IMR-90 (cell line): ENCODE data around the gene CFDP1. TPM values are rescaled to one million over a fixed set of nuclear protein-coding genes. Genes with fewer than 3 reads are reported as not detected.
A peak's percentile ranks its signal among the peaks of the same experiment; 100 is the strongest.

ENCODE experiments used
- ATAC-seq: fragments of 200-7000 bp; cut with Tn5 transposase; 2 replicates; pipeline ENCODE4 v1.9.1; 2020; ENCODE audit warnings: low read depth, mild to moderate bottlenecking, moderate library complexity
- BruUV-seq: library from RNA; stranded (reverse); fragments of 400-500 nt; replicated peaks from 2 replicates; lab custom pipeline; 2021; lab: Mats Ljungman, UMichigan
- CTCF ChIA-PET: fragments of 300-600 bp; formaldehyde crosslinking; extraction: SDS; loops from one replicate; lab custom pipeline; 2021; ENCODE audit warnings: antibody characterized with exemption; lab: Yijun Ruan, JAX
- POLR2A ChIA-PET: fragments of 300-600 bp; sonication (Branson Sonifier 250); formaldehyde crosslinking; loops from one replicate; lab custom pipeline; 2022; ENCODE audit warnings: antibody characterized with exemption; ENCODE audit not compliant: unreplicated experiment; lab: Charles Lee
- DNase-seq: peaks from one replicate; pipeline ENCODE4 v3.0.0; 2013
- H2AFZ ChIP-seq: replicated peaks from 2 replicates; pipeline ENCODE3; 2013; ENCODE audit warnings: low read length, mild to moderate bottlenecking; ENCODE audit not compliant: poor library complexity
- H2AK5ac ChIP-seq: 2 replicates; pipeline ENCODE4 v1.6.1; 2013; ENCODE audit warnings: low read depth, low read length, inconsistent platforms
- H2AK9ac ChIP-seq: replicated peaks from 2 replicates; pipeline ENCODE3; 2013; ENCODE audit warnings: mild to moderate bottlenecking, low read depth, low read length, moderate library complexity; ENCODE audit not compliant: poor library complexity
- H2BK120ac ChIP-seq: 2 replicates; pipeline ENCODE4 v1.6.1; 2013; ENCODE audit warnings: low read depth, low read length, inconsistent platforms
- H2BK15ac ChIP-seq: 3 replicates; pipeline ENCODE4 v1.6.1; 2013; ENCODE audit warnings: low read depth, low read length, inconsistent platforms
- H2BK20ac ChIP-seq: 2 replicates; pipeline ENCODE4 v1.6.1; 2013; ENCODE audit warnings: low read depth, mild to moderate bottlenecking, inconsistent platforms, low read length, moderate library complexity
- H2BK5ac ChIP-seq: 2 replicates; pipeline ENCODE4 v1.6.1; 2013; ENCODE audit warnings: mild to moderate bottlenecking, low read depth, low read length, inconsistent platforms; ENCODE audit not compliant: poor library complexity, severe bottlenecking
- H3K14ac ChIP-seq: replicated peaks from 2 replicates; pipeline ENCODE4 v1.6.1; 2013; ENCODE audit warnings: low read depth, low read length, inconsistent platforms
- H3K18ac ChIP-seq: 2 replicates; pipeline ENCODE4 v1.6.1; 2013; ENCODE audit warnings: low read depth, low read length, control low read depth
- H3K23ac ChIP-seq: 2 replicates; pipeline ENCODE4 v1.6.1; 2013; ENCODE audit warnings: low read depth, low read length, inconsistent platforms
- H3K27ac ChIP-seq: 2 replicates; pipeline ENCODE4 v1.5.1; 2013; ENCODE audit warnings: mild to moderate bottlenecking, control low read depth, low read length; ENCODE audit not compliant: insufficient read depth
- H3K27me3 ChIP-seq: 2 replicates; pipeline ENCODE4 v1.6.1; 2013; ENCODE audit warnings: low read length; ENCODE audit not compliant: control insufficient read depth, insufficient read depth
- H3K36me3 ChIP-seq: 2 replicates; pipeline ENCODE4 v1.6.1; 2013; ENCODE audit warnings: low read length, mixed read lengths; ENCODE audit not compliant: control insufficient read depth, insufficient read depth
- H3K4ac ChIP-seq: 2 replicates; pipeline ENCODE4 v1.6.1; 2013; ENCODE audit warnings: low read depth, low read length, inconsistent platforms
- H3K4me1 ChIP-seq: 2 replicates; pipeline ENCODE4 v1.6.1; 2013; ENCODE audit warnings: low read length, mixed read lengths; ENCODE audit not compliant: control insufficient read depth, insufficient read depth
- H3K4me2 ChIP-seq: 2 replicates; pipeline ENCODE4 v1.6.1; 2013; ENCODE audit warnings: low read depth, mild to moderate bottlenecking, control low read depth, low read length, moderate library complexity
- H3K4me3 ChIP-seq: 2 replicates; pipeline ENCODE4 v1.5.1; 2013; ENCODE audit warnings: low read depth, mild to moderate bottlenecking, control low read depth, low read length, moderate library complexity; ENCODE audit not compliant: insufficient read depth
- H3K56ac ChIP-seq: 2 replicates; pipeline ENCODE4 v1.6.1; 2013; ENCODE audit warnings: low read length, inconsistent platforms; ENCODE audit not compliant: insufficient read depth; ENCODE audit errors: extremely low read depth
- H3K79me1 ChIP-seq, 2 experiments: 2 replicates each; pipeline ENCODE4 v1.6.1; 2013; ENCODE audit warnings: low read length in 2 of 2, inconsistent platforms in 1 of 2, low read depth in 1 of 2
- H3K9ac ChIP-seq: 2 replicates; pipeline ENCODE4 v1.6.1; 2013; ENCODE audit warnings: low read depth, low read length, control low read depth
- H3K9me1 ChIP-seq: 2 replicates; pipeline ENCODE4 v1.6.1; 2013; ENCODE audit warnings: low read length, inconsistent platforms; ENCODE audit not compliant: insufficient read depth
- H3K9me3 ChIP-seq: 2 replicates; pipeline ENCODE4 v1.6.1; 2013; ENCODE audit warnings: low read length; ENCODE audit not compliant: control insufficient read depth, insufficient read depth
- H4K20me1 ChIP-seq: 2 replicates; pipeline ENCODE4 v1.6.1; 2013; ENCODE audit warnings: low read length, inconsistent platforms; ENCODE audit not compliant: insufficient read depth
- H4K5ac ChIP-seq: 2 replicates; pipeline ENCODE4 v1.6.1; 2013; ENCODE audit warnings: mild to moderate bottlenecking, low read depth, low read length, control low read depth
- H4K8ac ChIP-seq, 2 experiments: 2 replicates each; pipeline ENCODE4 v1.6.1; 2013; ENCODE audit warnings: low read depth in 2 of 2, low read length in 2 of 2, control low read depth in 1 of 2, inconsistent platforms in 1 of 2
- H4K91ac ChIP-seq: 2 replicates; pipeline ENCODE4 v1.6.1; 2013; ENCODE audit warnings: low read depth, low read length, inconsistent platforms; ENCODE audit not compliant: insufficient read depth
- BHLHE40 ChIP-seq: fragments of 150-350 bp; IDR thresholded peaks from 2 replicates; pipeline ENCODE4 v1.6.1; 2016; ENCODE audit warnings: mild to moderate bottlenecking, low read depth, low read length
- CEBPB ChIP-seq: IDR thresholded peaks from 2 replicates; pipeline ENCODE4 v1.6.1; 2012; ENCODE audit warnings: low read depth, low read length, improper control_type of control experiment
- CHD1 ChIP-seq: IDR thresholded peaks from 2 replicates; pipeline ENCODE4 v1.6.1; 2012; ENCODE audit warnings: low read depth, low read length, improper control_type of control experiment
- CTCF ChIP-seq: conservative IDR thresholded peaks from 2 replicates; pipeline ENCODE4 v1.5.1; 2012; ENCODE audit warnings: mild to moderate bottlenecking, low read depth, low read length, improper control_type of control experiment
- FOS ChIP-seq: fragments of 150-350 bp; IDR thresholded peaks from 2 replicates; pipeline ENCODE4 v1.6.1; 2016; ENCODE audit warnings: low read depth, low read length
- MAFK ChIP-seq: IDR thresholded peaks from 2 replicates; pipeline ENCODE4 v1.6.1; 2012; ENCODE audit warnings: low read depth, low read length, improper control_type of control experiment
- MAZ ChIP-seq: IDR thresholded peaks from 2 replicates; pipeline ENCODE4 v1.6.1; 2012; ENCODE audit warnings: low read depth, mild to moderate bottlenecking, low read length, improper control_type of control experiment, moderate library complexity, borderline replicate concordance
- MXI1 ChIP-seq: IDR thresholded peaks from 2 replicates; pipeline ENCODE4 v1.6.1; 2012; ENCODE audit warnings: low read depth, mild to moderate bottlenecking, low read length, moderate library complexity, borderline replicate concordance
- NFE2L2 ChIP-seq: fragments of 150-350 bp; IDR thresholded peaks from 2 replicates; pipeline ENCODE4 v1.6.1; 2016; ENCODE audit warnings: low read depth, mild to moderate bottlenecking, low read length
- POLR2A ChIP-seq: IDR thresholded peaks from 2 replicates; pipeline ENCODE4 v1.6.1; 2012; ENCODE audit warnings: mild to moderate bottlenecking, low read depth, low read length
- RCOR1 ChIP-seq: IDR thresholded peaks from 2 replicates; pipeline ENCODE4 v1.6.1; 2012; ENCODE audit warnings: mild to moderate bottlenecking, low read length, improper control_type of control experiment; ENCODE audit not compliant: insufficient replicate concordance
- RFX5 ChIP-seq: IDR thresholded peaks from 2 replicates; pipeline ENCODE4 v1.8.0; 2012; ENCODE audit warnings: low read depth, mild to moderate bottlenecking, low read length, moderate library complexity
- SMC3 ChIP-seq: fragments of 150-350 bp; IDR thresholded peaks from 2 replicates; pipeline ENCODE4 v1.6.1; 2016; ENCODE audit warnings: low read depth, mild to moderate bottlenecking, antibody characterized with exemption, low read length, moderate library complexity
- USF2 ChIP-seq: fragments of 150-350 bp; IDR thresholded peaks from 2 replicates; pipeline ENCODE4 v1.6.1; 2017; ENCODE audit warnings: mild to moderate bottlenecking, antibody characterized with exemption, low read length, low read depth
- WGBS, 2 experiments: methylation state at CpG; one replicate each; pipeline versions ENCODE4 v1.1.5 to v1.1.7; 2013; ENCODE audit warnings: missing lambda C conversion rate in 2 of 2; ENCODE audit not compliant: insufficient read length in 1 of 2; ENCODE audit errors: extremely low coverage in 2 of 2; 5-methylcytosine and 5-hydroxymethylcytosine counted together
- dilution Hi-C: fragments of 300-500 bp; cut with HindIII; formaldehyde crosslinking; loops from one replicate; pipeline ENCODE4 v1.14.3; 2018; ENCODE audit warnings: low sequenced_read_pairs; ENCODE audit not compliant: unreplicated experiment
- in situ Hi-C: fragments of 300-500 bp; cut with MboI; formaldehyde crosslinking; loops from 3 replicates; pipeline ENCODE4 v1.14.3; 2019; ENCODE audit warnings: low sequenced_read_pairs, inconsistent platforms, mixed read lengths
- intact Hi-C: fragments of 100-400 bp; cut with micrococcal nuclease; formaldehyde crosslinking; loops from 2 replicates; pipeline ENCODE4 v1.10.0; 2022
- polyA plus RNA-seq, 3 experiments: library from polyadenylated mRNA; depleted of rRNA; stranded (reverse); fragments of >200 nt; gene quantifications; 2 replicates each; pipeline ENCODE4 v1.2.3, GENCODE V29; 2012; ENCODE audit warnings: low replicate concordance in 1 of 3
- total RNA-seq: library from RNA; depleted of rRNA; stranded (reverse); fragments of >200 nt; gene quantifications from 2 replicates; pipeline ENCODE4 v1.2.3, GENCODE V29; 2012
- TF ChIP-seq, protein P1 (sequence below): fragments of 150-350 bp; IDR thresholded peaks from 2 replicates; pipeline ENCODE4 v1.6.1; 2016; ENCODE audit warnings: low read depth, mild to moderate bottlenecking, low read length, moderate library complexity, borderline replicate concordance

CFDP1 gene
- total and polyA plus RNA-seq, 2 of the 4 experiments (the other 2 are of a cell fraction), result 15.6 to 38.7 TPM

GRCh38 chr16:75264457-75264998 lies 168.8 kb downstream of the CFDP1 start:
- Histone ChIP-seq H3K23ac (peak overlapping the region; percentile 92), H3K79me1 (peaks cover 5 to 63% of the 10 kb centered on the region in 2 experiments; a peak in 3 of 4 replicates), H2BK20ac (peak overlapping the region; percentile 64; the same call in 1 of the 2 replicates), H2BK5ac (peak overlapping the region; percentile 85), H4K5ac (peak overlapping the region; percentile 15), H2BK15ac (peak overlapping the region; percentile 12; the same call in 1 of the 3 replicates), H2AK5ac (peak overlapping the region; percentile 87), H3K18ac (peak overlapping the region; percentile 26), H3K27ac (peak overlapping the region; percentile 97), H3K9ac (peak overlapping the region; percentile 92), H3K4me3 (peak overlapping the region; percentile 94), H4K91ac (peak overlapping the region; percentile 76), H3K4me1 (peaks cover 44% of the 10 kb centered on the region), H3K4me2 (peak overlapping the region; percentile 93), H3K36me3 (peaks cover 3% of the 10 kb centered on the region; the same call in 1 of the 2 replicates), H2AK9ac (peak overlapping the region; percentile 100), H3K9me1 (peaks cover 37% of the 10 kb centered on the region), H3K4ac (peak overlapping the region; percentile 96), H3K27me3 (no peaks in the 10 kb centered on the region), H3K9me3 (no peaks in the 10 kb centered on the region), H3K56ac (peak overlapping the region; percentile 46), H4K20me1 (peaks cover 53% of the 10 kb centered on the region), H4K8ac (peak overlapping the region; percentile 74 to 84; a peak in 3 of 4 replicates), H3K14ac (peak overlapping the region; percentile 92), H2BK120ac (peak overlapping the region; percentile 66; the same call in 1 of the 2 replicates), H2AFZ (peak overlapping the region; percentile 97)
- POLR2A ChIA-PET, result interaction anchor here (0.5 kb wide), 1 partner anchor 19 kb away, joined by 3 read pairs; no protein-coding TSS in a partner anchor
- ATAC-seq (peak; percentile 3), DNase-seq (peak; percentile 35)
- CTCF ChIA-PET, result no interaction called here
- in situ Hi-C loops, result no loop called here
- intact Hi-C loops, result loop anchor here (1.0 kb wide), 1 partner anchor 121 kb away; no protein-coding TSS in a partner anchor
- BruUV-seq, result no TSS peak
- 0% methylated on average over 2 of the region's 14 CpGs; no CpG with 5 or more reads in 1 of the 2 experiments for WGBS, 2 experiments
- dilution Hi-C loops, result no loop called here
- TF ChIP-seq FOS, result no peak
- TF ChIP-seq, protein P1, sequence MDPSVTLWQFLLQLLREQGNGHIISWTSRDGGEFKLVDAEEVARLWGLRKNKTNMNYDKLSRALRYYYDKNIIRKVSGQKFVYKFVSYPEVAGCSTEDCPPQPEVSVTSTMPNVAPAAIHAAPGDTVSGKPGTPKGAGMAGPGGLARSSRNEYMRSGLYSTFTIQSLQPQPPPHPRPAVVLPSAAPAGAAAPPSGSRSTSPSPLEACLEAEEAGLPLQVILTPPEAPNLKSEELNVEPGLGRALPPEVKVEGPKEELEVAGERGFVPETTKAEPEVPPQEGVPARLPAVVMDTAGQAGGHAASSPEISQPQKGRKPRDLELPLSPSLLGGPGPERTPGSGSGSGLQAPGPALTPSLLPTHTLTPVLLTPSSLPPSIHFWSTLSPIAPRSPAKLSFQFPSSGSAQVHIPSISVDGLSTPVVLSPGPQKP, result no peak
- TF ChIP-seq MAFK, result no peak
- no peak for TF ChIP-seq SMC3
- no peak for TF ChIP-seq RCOR1
- TF ChIP-seq NFE2L2, result no peak
- no peak for TF ChIP-seq CTCF
- TF ChIP-seq USF2, result no peak
- no peak for TF ChIP-seq CEBPB
- no peak for TF ChIP-seq MAZ
- no peak; the same call in 1 of the 2 replicates for TF ChIP-seq MXI1
- TF ChIP-seq BHLHE40, result no peak
- TF ChIP-seq RFX5, result no peak
- TF ChIP-seq POLR2A, result no peak
- no peak for TF ChIP-seq CHD1
